HepG2 (cell line): ENCODE data around the gene SPHK1. TPM values are rescaled to one million over a fixed set of nuclear protein-coding genes. Genes with fewer than 3 reads are reported as not detected.
A peak's percentile ranks its signal among the peaks of the same experiment; 100 is the strongest.

Source experiments
- EP300 ChIP-seq, 3 experiments: sonication (generic) in 1 of 3; formaldehyde crosslinking in 1 of 3; IDR thresholded peaks; 2 replicates each; pipeline versions ENCODE4 v1.5.1 to v1.6.1; 2011 to 2020; ENCODE audit warnings: low read depth in 2 of 3, low read length in 2 of 3, borderline replicate concordance in 1 of 3, improper control_type of control experiment in 1 of 3, mild to moderate bottlenecking in 1 of 3, missing genetic modification reagents in 1 of 3, moderate library complexity in 1 of 3
- GABPB1 ChIP-seq: IDR thresholded peaks from 2 replicates; pipeline ENCODE4 v1.6.1; 2016; ENCODE audit warnings: mild to moderate bottlenecking, missing genetic modification reagents, moderate library complexity, missing compliant biosample characterization
- GRHL1 ChIP-seq: sonication (generic); formaldehyde crosslinking; conservative IDR thresholded peaks from 2 replicates; pipeline ENCODE4 v1.8.0; 2022; ENCODE audit warnings: missing genetic modification reagents
- HDAC1 ChIP-seq: sonication (generic); formaldehyde crosslinking; IDR thresholded peaks from 2 replicates; pipeline ENCODE4 v1.5.1; 2020; ENCODE audit warnings: mild to moderate bottlenecking, missing genetic modification reagents
- MED8 ChIP-seq: sonication (generic); formaldehyde crosslinking; IDR thresholded peaks from 2 replicates; pipeline ENCODE4 v1.8.1; 2023; ENCODE audit warnings: mild to moderate bottlenecking, missing genetic modification reagents; ENCODE audit not compliant: insufficient replicate concordance
- SMARCE1 ChIP-seq: fragments of 450-650 bp; IDR thresholded peaks from 2 replicates; pipeline ENCODE4 v1.6.1; 2017; ENCODE audit warnings: borderline replicate concordance
- SUZ12 ChIP-seq: fragments of 150-350 bp; IDR thresholded peaks from 2 replicates; pipeline ENCODE4 v1.6.1; 2014; ENCODE audit warnings: low read depth, low read length
- TFAP4 ChIP-seq: sonication (generic); IDR thresholded peaks from 2 replicates; pipeline ENCODE4 v1.6.1; 2016; ENCODE audit warnings: low read depth, borderline replicate concordance
- ZBTB26 ChIP-seq: IDR thresholded peaks from 2 replicates; pipeline ENCODE4 v1.6.1; 2016; ENCODE audit warnings: missing compliant biosample characterization, missing genetic modification reagents, borderline replicate concordance
- ZNF570 ChIP-seq: sonication (generic); formaldehyde crosslinking; IDR thresholded peaks from 2 replicates; pipeline ENCODE4 v1.4.0; 2020; ENCODE audit warnings: mild to moderate bottlenecking, missing genetic modification reagents, borderline replicate concordance
- ZNF605 ChIP-seq: sonication (generic); formaldehyde crosslinking; IDR thresholded peaks from 2 replicates; pipeline ENCODE4 v1.8.0; 2022; ENCODE audit warnings: mild to moderate bottlenecking, missing genetic modification reagents
- ZNF644 ChIP-seq: IDR thresholded peaks from 2 replicates; pipeline ENCODE4 v1.6.1; 2016; ENCODE audit warnings: low read depth
- ZNF687 ChIP-seq: sonication (generic); formaldehyde crosslinking; IDR thresholded peaks from 2 replicates; pipeline ENCODE4 v1.5.1; 2020; ENCODE audit warnings: mild to moderate bottlenecking, missing genetic modification reagents, moderate library complexity
- ZNF839 ChIP-seq: sonication (generic); formaldehyde crosslinking; IDR thresholded peaks from 2 replicates; pipeline ENCODE4 v1.4.0; 2020; ENCODE audit warnings: missing genetic modification reagents, mild to moderate bottlenecking, borderline replicate concordance
- polyA plus RNA-seq, 8 experiments: library from polyadenylated mRNA; depleted of rRNA in 3 of 8; stranded (reverse) in 7 of 8; unstranded in 1 of 8; fragments of >200 nt; fragmentation: Illumina TruSeq in 4 of 8; extraction: Trizol in 4 of 8; gene quantifications; 2 replicates each; pipeline versions ENCODE4 v1.2.1 to v1.2.3, GENCODE V29; 2011 to 2016; ENCODE audit warnings: low read depth in 4 of 8, missing spikeins in 1 of 8, mixed read lengths in 1 of 8; ENCODE audit not compliant: insufficient read depth in 1 of 8
- total RNA-seq, 5 experiments: library from RNA; depleted of rRNA; stranded (reverse); fragments of >200 nt; fragmentation: Illumina TruSeq; extraction: Trizol; gene quantifications; 2 replicates each; pipeline ENCODE4 v1.2.3, GENCODE V29; 2016; ENCODE audit warnings: low read depth in 1 of 5
- TF ChIP-seq, protein P1 (sequence below): sonication (generic); formaldehyde crosslinking; IDR thresholded peaks from 2 replicates; pipeline ENCODE4 v1.4.0; 2020; ENCODE audit warnings: low read depth, missing genetic modification reagents

SPHK1 gene
- total and polyA plus RNA-seq, 2 of the 13 experiments (the other 11 are each of a cell fraction or from before 2014, with no cell fraction given): 129 to 160 TPM

DNA sequence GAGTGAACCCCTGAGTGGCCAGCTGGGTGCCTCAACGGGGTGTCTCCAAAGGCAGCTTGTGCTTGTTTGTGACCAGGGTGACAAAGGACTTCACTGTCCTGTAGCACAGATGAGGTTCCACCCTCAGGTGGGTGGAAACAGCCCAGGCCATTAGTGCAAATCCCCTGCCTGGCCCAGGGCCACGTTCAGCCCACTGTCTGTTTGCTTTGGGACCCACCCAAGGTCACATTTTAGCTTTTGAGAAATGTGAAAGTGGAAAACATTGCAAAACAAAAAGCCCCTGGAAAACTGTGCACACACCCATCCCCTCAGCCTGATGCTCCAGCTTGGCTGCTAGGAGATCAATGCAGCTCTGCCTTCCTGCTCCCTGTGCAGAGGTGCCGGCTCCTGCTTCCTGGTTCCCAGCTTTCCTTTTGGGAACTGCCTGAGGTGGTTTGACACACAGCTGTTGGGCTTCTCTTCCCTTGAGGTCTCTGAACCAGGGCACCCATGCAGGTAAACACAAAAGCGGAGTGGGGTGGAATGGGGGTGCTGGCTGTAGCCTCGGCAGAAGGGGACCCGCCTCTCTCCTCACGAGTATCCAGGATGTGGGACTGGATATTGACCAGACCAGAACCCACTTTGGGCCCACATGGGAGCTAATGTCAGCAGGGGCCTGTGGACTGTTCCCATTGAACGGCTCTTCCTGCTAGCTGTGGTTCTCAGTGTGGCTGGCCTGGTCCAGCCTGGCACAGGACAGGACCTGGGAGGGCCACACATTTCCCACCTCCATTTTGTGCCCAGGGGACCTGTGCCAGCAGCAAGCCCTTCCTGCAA is 7.9 kb upstream of the SPHK1 start (continued):
- TF ChIP-seq, protein P1, sequence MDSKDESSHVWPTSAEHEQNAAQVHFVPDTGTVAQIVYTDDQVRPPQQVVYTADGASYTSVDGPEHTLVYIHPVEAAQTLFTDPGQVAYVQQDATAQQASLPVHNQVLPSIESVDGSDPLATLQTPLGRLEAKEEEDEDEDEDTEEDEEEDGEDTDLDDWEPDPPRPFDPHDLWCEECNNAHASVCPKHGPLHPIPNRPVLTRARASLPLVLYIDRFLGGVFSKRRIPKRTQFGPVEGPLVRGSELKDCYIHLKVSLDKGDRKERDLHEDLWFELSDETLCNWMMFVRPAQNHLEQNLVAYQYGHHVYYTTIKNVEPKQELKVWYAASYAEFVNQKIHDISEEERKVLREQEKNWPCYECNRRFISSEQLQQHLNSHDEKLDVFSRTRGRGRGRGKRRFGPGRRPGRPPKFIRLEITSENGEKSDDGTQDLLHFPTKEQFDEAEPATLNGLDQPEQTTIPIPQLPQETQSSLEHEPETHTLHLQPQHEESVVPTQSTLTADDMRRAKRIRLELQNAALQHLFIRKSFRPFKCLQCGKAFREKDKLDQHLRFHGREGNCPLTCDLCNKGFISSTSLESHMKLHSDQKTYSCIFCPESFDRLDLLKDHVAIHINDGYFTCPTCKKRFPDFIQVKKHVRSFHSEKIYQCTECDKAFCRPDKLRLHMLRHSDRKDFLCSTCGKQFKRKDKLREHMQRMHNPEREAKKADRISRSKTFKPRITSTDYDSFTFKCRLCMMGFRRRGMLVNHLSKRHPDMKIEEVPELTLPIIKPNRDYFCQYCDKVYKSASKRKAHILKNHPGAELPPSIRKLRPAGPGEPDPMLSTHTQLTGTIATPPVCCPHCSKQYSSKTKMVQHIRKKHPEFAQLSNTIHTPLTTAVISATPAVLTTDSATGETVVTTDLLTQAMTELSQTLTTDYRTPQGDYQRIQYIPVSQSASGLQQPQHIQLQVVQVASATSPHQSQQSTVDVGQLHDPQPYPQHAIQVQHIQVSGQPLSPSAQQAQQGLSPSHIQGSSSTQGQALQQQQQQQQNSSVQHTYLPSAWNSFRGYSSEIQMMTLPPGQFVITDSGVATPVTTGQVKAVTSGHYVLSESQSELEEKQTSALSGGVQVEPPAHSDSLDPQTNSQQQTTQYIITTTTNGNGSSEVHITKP (CRISPR knock-in tag): peak; percentile 78
- TF ChIP-seq ZNF687: peak; percentile 86
- peak; percentile 50; the same call in 1 of the 2 replicates for TF ChIP-seq TFAP4
- no peak for TF ChIP-seq SUZ12
- TF ChIP-seq MED8: peak; percentile 94
- TF ChIP-seq ZBTB26 (CRISPR knock-in tag): peak; percentile 31; the same call in 1 of the 2 replicates
- peak; percentile 79 for TF ChIP-seq ZNF605
- TF ChIP-seq GRHL1 (CRISPR knock-in tag): no peak
- TF ChIP-seq ZNF570: no peak; the same call in 1 of the 2 replicates
- no peak for TF ChIP-seq ZNF644
- TF ChIP-seq GABPB1 (CRISPR knock-in tag): 0 out of 2 replicates have a peak, but pooled peaks have one; percentile 20
- no peak for TF ChIP-seq SMARCE1
- TF ChIP-seq EP300 (IDR thresholded peaks at IDR 0.05; ENCODE audit: low read depth in 2 of 2, low read length in 2 of 2): peak; percentile 83 to 97; a peak in 3 of 4 replicates
- peak; percentile 92 for TF ChIP-seq EP300 (CRISPR knock-in tag; IDR thresholded peaks at IDR 0.05; ENCODE audit: borderline replicate concordance)
- 0 out of 2 replicates have a peak, but pooled peaks have one; percentile 49 for TF ChIP-seq ZNF839 (CRISPR knock-in tag)
- TF ChIP-seq HDAC1 (CRISPR knock-in tag): peak; percentile 94
